ENCODE results near the gene PTGR1. TPM values are rescaled to one million over a fixed set of nuclear protein-coding genes. Genes with fewer than 3 reads are reported as not detected.
"Not testable (repeated sequence)": the region's sequence is repeated elsewhere in the genome, so short reads cannot be mapped to it uniquely, and the experiment has no call there.

Gene PTGR1
- total and polyA plus RNA-seq, 7 donors: 19.7 to 61.1 (median 46.2) TPM

GRCh38 chr9:111561165-111561719, 38.2 kb downstream of the PTGR1 start:
- intact Hi-C loops (cut with DNase I): no loop called here
- no peak overlapping the region for H3K4me3 ChIP-seq
- H3K9me3 ChIP-seq: no peaks in the 10 kb centered on the region
- H3K27ac ChIP-seq: no peak overlapping the region
- H3K36me3 ChIP-seq: peaks cover 0 to 48% (median 20%) of the 10 kb centered on the region in 4 donors
- H3K27me3 ChIP-seq: no peaks in the 10 kb centered on the region
- TF ChIP-seq POLR2A (IDR thresholded peaks at IDR 0.05) (no peak), EP300 (IDR thresholded peaks at IDR 0.05) (no peak), CTCF (IDR thresholded peaks at IDR 0.05) (no peak), POLR2AphosphoS5 (IDR thresholded peaks at IDR 0.05) (no peak)
- H3K4me1 ChIP-seq: no peaks in the 10 kb centered on the region
- no peak for DNase-seq

GRCh38 chr9:111559000-111559610, 40.3 kb downstream of the PTGR1 start:
- H3K4me1 ChIP-seq: no peaks in the 10 kb centered on the region
- intact Hi-C loops (cut with DNase I): no loop called here
- WGBS, 2 donors: 88 to 89% methylated on average over 7 of the region's 7 CpGs

GRCh38 chr9:111555425-111555824, 44.0 kb downstream of the PTGR1 start:
- H3K4me3 ChIP-seq; intact Hi-C loops (cut with DNase I); DNase-seq; H3K27ac ChIP-seq; H3K27me3 ChIP-seq; H3K4me1 ChIP-seq: not testable (repeated sequence)
- H3K36me3 ChIP-seq: peaks cover 0 to 36% (median 11%) of the 10 kb centered on the region in 4 donors
- WGBS, 2 donors: 63 to 89% methylated on average over 2 of the region's 2 CpGs
- peaks cover 0 to 24% (median 11%) of the 10 kb centered on the region in 4 donors for H3K9me3 ChIP-seq

More at GRCh38 chr9:111559000-111559610, 40.3 kb downstream of the PTGR1 start:
- Histone ChIP-seq H3K9me3 (peaks cover 0 to 14% (median 3%) of the 10 kb centered on the region in 4 donors), H3K36me3 (peaks cover 0 to 32% (median 15%) of the 10 kb centered on the region in 4 donors), H3K4me3 (no peak overlapping the region), H3K27ac (no peak overlapping the region), H3K27me3 (no peaks in the 10 kb centered on the region)
- no peak for DNase-seq
- TF ChIP-seq POLR2AphosphoS5 (IDR thresholded peaks at IDR 0.05) (no peak), CTCF (IDR thresholded peaks at IDR 0.05) (no peak), POLR2A (IDR thresholded peaks at IDR 0.05) (no peak), EP300 (IDR thresholded peaks at IDR 0.05) (no peak)

- TF ChIP-seq POLR2AphosphoS5 (IDR thresholded peaks at IDR 0.05): no peak
- TF ChIP-seq EP300 (IDR thresholded peaks at IDR 0.05): no peak
- no peak for TF ChIP-seq CTCF (IDR thresholded peaks at IDR 0.05)
- no peak for TF ChIP-seq POLR2A (IDR thresholded peaks at IDR 0.05)
- H3K9me3 ChIP-seq: peaks cover 9 to 82% (median 49%) of the 10 kb centered on the region in 4 donors
- H3K27me3 ChIP-seq: no peaks in the 10 kb centered on the region
- WGBS, 2 donors: 94 to 96% methylated on average over 2 of the region's 2 CpGs
- intact Hi-C loops (cut with DNase I): no loop called here
- H3K4me1 ChIP-seq: no peaks in the 10 kb centered on the region
- peaks cover 0 to 78% (median 8%) of the 10 kb centered on the region in 4 donors for H3K36me3 ChIP-seq
- no peak overlapping the region for H3K27ac ChIP-seq
- no peak for DNase-seq
- no peak overlapping the region for H3K4me3 ChIP-seq
Observed at GRCh38 chr9:111548623-111549022, 50.8 kb downstream of the PTGR1 start.

GRCh38 chr9:111542497-111543254, 56.8 kb downstream of the PTGR1 start:
- intact Hi-C loops (cut with DNase I): no loop called here
- no peak for DNase-seq
- WGBS, 2 donors: 95% methylated on average over 11 of the region's 11 CpGs
- Histone ChIP-seq H3K4me3 (no peak overlapping the region), H3K9me3 (peaks cover 39 to 86% (median 63%) of the 10 kb centered on the region in 4 donors), H3K27ac (no peak overlapping the region), H3K36me3 (peaks cover 21 to 78% (median 44%) of the 10 kb centered on the region in 4 donors), H3K4me1 (no peaks in the 10 kb centered on the region), H3K27me3 (no peaks in the 10 kb centered on the region)
- no peak for TF ChIP-seq CTCF (IDR thresholded peaks at IDR 0.05)

All from sigmoid colon (tissue), 7 donors.